Measurements from ENCODE around the gene C19orf12.

- TF ChIP-seq POLR2AphosphoS5 (IDR thresholded peaks at IDR 0.05; ENCODE audit: low read depth, low read length) (no peak), POLR2A (IDR thresholded peaks at IDR 0.05; ENCODE audit: low read depth, low read length) (no peak)
These were observed 36.5 kb downstream of the C19orf12 start for GRCh38 chr19:29678484-29679106.

Measured in GM12891 (cell line).